Brain microvascular endothelial cell (primary cell): ENCODE results near the gene CDK2.
"Not testable (repeated sequence)": the region's sequence is repeated elsewhere in the genome, so short reads cannot be mapped to it uniquely, and the experiment has no call there.

Experiments used
- DNase-seq: peaks from one replicate; pipeline ENCODE4 v3.0.0-alpha.2; 2020
- H3K27ac ChIP-seq: fragments of 250-450 bp; sonication (Bioruptor Pico); 2 replicates; pipeline ENCODE4 v1.5.1; 2020; ENCODE audit warnings: mild to moderate bottlenecking, moderate library complexity
- H3K27me3 ChIP-seq: fragments of 250-450 bp; sonication (Bioruptor Pico); replicated peaks from 2 replicates; pipeline ENCODE4 v1.5.1; 2020; ENCODE audit warnings: mild to moderate bottlenecking
- H3K36me3 ChIP-seq: fragments of 250-450 bp; sonication (Bioruptor Pico); replicated peaks from 2 replicates; pipeline ENCODE4 v1.5.1; 2020; ENCODE audit warnings: mild to moderate bottlenecking
- H3K4me3 ChIP-seq: 2 replicates; pipeline ENCODE4 v1.5.1; 2011; ENCODE audit warnings: low read depth, mild to moderate bottlenecking, control low read depth, low read length, moderate library complexity
- in situ Hi-C: cut with HindIII; loops from 2 replicates; pipeline ENCODE4 v1.10.0; 2017; ENCODE audit warnings: low sequenced_read_pairs, low pct_ligation_motif_present
- TF ChIP-seq, protein P1 (sequence below): IDR thresholded peaks from 2 replicates; pipeline ENCODE4 v1.5.1; 2011; ENCODE audit warnings: low read depth, mild to moderate bottlenecking, moderate library complexity, low read length, control low read depth, inconsistent platforms; ENCODE audit errors: missing control alignments

CDK2 gene

DNA sequence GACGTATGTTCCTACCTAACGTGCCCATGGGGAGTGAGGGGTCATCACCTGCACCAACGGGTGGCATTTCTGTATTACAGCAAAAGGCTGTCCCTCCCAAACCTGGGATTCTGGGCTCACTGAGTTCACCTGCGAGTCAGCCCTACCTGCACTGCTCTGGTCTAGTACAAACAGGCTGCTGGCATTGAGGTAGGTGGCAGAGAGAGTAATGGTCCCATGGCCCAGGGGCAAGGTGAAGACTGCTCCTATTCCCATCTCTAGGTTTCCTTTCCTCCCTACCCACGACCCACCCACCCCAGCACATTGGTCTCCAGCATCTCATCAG is 30.9 kb downstream of the CDK2 start:
- DNase-seq, result no peak
- H3K4me3 ChIP-seq, result peak overlapping the region; percentile 93
- H3K27ac ChIP-seq, result no peak overlapping the region
- TF ChIP-seq, protein P1, sequence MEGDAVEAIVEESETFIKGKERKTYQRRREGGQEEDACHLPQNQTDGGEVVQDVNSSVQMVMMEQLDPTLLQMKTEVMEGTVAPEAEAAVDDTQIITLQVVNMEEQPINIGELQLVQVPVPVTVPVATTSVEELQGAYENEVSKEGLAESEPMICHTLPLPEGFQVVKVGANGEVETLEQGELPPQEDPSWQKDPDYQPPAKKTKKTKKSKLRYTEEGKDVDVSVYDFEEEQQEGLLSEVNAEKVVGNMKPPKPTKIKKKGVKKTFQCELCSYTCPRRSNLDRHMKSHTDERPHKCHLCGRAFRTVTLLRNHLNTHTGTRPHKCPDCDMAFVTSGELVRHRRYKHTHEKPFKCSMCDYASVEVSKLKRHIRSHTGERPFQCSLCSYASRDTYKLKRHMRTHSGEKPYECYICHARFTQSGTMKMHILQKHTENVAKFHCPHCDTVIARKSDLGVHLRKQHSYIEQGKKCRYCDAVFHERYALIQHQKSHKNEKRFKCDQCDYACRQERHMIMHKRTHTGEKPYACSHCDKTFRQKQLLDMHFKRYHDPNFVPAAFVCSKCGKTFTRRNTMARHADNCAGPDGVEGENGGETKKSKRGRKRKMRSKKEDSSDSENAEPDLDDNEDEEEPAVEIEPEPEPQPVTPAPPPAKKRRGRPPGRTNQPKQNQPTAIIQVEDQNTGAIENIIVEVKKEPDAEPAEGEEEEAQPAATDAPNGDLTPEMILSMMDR, result no peak
- no peaks in the 10 kb centered on the region for H3K27me3 ChIP-seq
- in situ Hi-C loops, result no loop called here
- H3K36me3 ChIP-seq, result peaks cover 25% of the 10 kb centered on the region

DNA sequence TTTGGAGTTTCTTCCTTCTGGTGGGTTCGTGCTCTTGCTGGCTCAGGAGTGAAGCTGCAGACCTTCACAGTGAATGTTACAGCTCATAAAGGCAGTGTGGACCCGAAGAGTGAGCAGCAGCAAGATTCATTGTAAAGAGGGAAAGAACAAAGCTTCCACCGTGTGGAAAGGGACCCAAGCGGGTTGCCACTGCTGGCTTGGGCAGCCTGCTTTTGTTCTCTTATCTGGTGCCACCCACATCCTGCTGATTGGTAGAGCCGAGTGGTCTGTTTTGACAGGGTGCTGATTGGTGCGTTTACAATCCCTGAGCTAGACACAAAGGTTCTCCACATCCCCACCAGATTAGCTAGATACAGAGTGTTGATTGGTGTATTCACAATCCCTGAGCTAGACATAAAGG is 32.9 kb downstream of the CDK2 start:
- H3K27me3 ChIP-seq, in situ Hi-C loops, H3K27ac ChIP-seq, H3K4me3 ChIP-seq, DNase-seq: not testable (repeated sequence)
- H3K36me3 ChIP-seq, result peaks cover 19% of the 10 kb centered on the region

DNA sequence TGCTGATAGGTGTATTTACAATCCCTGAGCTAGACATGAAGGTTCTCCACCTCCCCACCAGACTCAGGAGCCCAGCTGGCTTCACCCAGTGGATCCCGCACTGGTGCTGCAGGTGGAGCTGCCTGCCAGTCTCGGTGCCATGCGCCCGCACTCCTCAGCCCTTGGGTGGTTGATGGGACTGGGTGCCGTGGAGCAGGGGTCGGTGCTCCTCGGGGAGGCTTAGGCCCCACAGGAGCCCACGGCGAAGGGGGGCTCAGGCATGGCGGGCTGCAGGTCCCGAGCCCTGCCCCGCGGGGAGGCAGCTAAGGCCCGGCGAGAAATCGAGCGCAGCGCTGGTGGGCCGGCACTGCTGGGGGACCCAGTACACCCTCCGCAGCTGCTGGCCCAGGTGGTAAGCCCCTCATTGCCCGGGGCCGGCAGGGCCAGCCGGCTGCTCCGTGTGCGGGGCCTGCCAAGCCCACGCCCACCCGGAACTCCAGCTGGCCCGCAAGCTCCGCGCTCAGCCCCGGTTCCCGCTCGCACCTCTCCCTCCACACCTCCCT is 33.4 kb downstream of the CDK2 start:
- H3K36me3 ChIP-seq, result peaks cover 15% of the 10 kb centered on the region
- DNase-seq, in situ Hi-C loops: not testable (repeated sequence)

DNA sequence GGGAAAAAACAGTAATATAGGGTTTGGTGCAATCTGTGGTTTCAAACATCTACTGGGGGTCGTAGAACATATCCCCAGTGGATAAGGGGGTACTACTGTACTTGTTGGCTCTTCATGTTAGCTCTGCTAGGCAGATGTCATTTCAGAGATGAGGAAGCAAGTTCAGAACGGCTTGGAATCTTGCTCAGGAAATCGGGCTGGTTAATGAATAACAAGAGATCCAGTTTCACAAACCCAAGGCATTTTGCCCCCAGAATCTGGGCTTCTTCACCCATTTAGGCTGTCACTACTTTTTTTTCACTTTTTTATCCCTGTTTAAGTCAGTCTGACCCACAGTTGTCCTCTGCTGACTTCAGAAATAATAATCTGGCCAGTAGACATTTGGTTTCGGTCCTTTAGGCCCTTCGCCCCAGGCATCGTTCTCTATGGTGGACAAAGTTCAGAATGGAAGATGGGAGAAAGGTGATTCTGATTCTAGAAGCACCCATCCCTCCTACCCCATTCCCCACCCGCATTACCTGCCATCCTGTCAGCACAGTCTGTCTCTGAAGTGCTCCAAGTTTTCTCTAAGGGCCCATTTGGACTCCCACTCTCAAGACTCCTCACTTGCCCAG is 35.0 kb downstream of the CDK2 start:
- in situ Hi-C loops, result no loop called here

More for the DNA sequence above, 33.4 kb downstream of the CDK2 start:
- H3K4me3 ChIP-seq, H3K27ac ChIP-seq, H3K27me3 ChIP-seq: not testable (repeated sequence)

DNA sequence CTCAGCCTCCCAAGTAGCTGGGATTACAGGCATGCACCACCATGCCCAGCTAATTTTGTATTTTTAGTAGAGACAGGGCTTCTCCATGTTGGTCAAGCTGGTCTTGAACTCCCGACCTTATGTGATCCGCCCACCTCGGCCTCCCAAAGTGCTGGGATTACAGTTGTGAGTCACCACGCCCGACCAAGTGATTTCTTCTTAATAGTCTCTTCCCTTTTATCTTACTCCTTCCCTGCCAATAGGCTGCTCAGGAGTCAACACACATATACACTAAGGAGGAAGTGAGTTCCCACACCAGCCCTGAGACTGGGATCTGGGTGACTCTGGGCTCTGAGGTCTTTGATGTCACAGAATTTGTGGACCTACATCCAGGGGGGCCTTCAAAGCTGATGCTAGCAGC is 36.7 kb downstream of the CDK2 start:
- peaks cover 10% of the 10 kb centered on the region for H3K36me3 ChIP-seq
- H3K4me3 ChIP-seq, H3K27ac ChIP-seq, in situ Hi-C loops, H3K27me3 ChIP-seq, DNase-seq: not testable (repeated sequence)

More for the DNA sequence above, 35.0 kb downstream of the CDK2 start:
- peaks cover 10% of the 10 kb centered on the region for H3K36me3 ChIP-seq
- no peak overlapping the region for H3K4me3 ChIP-seq
- no peaks in the 10 kb centered on the region for H3K27me3 ChIP-seq
- no peak overlapping the region for H3K27ac ChIP-seq
- TF ChIP-seq, protein P1, result no peak
- no peak for DNase-seq

DNA sequence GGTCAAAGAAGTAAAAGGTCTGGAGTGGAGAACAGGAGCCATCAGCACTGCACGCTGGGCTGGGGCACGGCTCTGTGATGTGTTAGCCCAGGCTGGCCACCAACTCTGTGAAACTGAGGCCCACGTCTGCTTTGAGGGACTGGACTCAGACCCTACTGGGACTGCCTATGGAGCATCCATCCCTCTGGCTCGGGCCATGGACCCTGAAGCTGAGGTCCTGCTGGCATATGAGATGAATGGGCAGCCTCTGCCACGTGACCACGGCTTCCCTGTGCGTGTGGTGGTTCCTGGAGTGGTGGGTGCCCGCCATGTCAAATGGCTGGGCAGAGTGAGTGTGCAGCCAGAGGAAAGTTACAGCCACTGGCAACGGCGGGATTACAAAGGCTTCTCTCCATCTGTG is 37.6 kb downstream of the CDK2 start:
- H3K36me3 ChIP-seq, result peaks cover 10% of the 10 kb centered on the region
- no peak for DNase-seq
- H3K27ac ChIP-seq, result no peak overlapping the region
- H3K4me3 ChIP-seq, result no peak overlapping the region
- TF ChIP-seq, protein P1, result no peak
- in situ Hi-C loops, result no loop called here
- no peaks in the 10 kb centered on the region for H3K27me3 ChIP-seq

DNA sequence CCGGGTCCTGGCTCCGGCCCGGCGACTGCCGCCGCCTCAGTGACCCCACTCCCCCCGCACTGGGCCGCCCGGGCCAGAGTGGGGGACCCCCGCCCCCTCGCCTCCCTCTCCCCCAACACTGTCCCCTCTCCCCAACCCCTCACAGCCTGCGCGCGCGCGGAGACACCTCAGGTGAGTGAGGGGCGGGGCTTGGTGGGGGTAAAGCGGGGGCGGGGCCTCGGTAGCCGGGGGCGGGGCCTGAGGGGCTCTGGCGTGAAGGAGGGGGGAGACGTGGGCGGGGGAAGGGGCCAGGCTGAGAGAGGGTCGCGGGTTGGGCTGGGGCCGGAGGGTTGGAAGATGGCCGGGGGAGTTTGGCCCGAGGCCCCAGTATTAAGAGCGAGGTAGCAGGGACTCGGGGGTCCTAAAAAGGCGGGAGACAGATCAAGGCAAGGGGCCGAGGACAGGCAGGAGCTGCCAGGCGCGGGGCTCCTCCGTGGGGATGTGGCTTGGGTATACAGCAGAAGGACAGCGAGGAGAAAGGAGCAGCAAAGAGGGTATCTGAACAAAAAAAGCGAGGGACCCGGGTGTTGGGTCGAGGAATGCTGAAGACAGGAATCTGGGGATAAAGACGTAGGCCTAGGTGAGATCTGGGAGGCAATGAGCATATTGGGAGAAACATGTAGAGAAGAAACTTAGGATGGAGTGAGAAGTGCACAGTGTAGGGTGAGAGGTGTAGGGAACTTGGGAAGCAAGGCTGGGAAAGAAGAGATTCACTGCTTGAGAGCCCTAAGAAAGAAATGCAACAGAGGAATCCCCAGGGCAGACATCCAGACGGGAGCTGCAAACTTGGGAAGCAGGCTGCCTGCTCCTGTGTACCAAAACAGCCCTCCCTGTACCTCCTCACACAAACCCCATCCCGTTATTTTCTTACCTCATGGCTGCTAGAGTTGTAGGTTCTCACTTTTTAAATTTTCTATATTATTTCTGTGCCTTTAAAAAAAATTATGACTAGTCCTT is 41.2 kb downstream of the CDK2 start:
- in situ Hi-C loops, result no loop called here
- H3K27ac ChIP-seq, result no peak overlapping the region
- H3K4me3 ChIP-seq, result peak overlapping the region; percentile 56
- H3K36me3 ChIP-seq, result peaks cover 10% of the 10 kb centered on the region
- no peaks in the 10 kb centered on the region for H3K27me3 ChIP-seq
- no peak for DNase-seq
- TF ChIP-seq, protein P1, result no peak
